Left lung (tissue), 14 donors: ENCODE measurements around the gene EDNRB. TPM values are rescaled to one million over a fixed set of nuclear protein-coding genes. Genes with fewer than 3 reads are reported as not detected.

Source experiments
- ATAC-seq: fragments of 200-7000 bp; cut with Tn5 transposase; one replicate; pipeline ENCODE4 v1.9.1; 2020; ENCODE audit warnings: moderate library complexity
- DNase-seq, 4 donors: peaks; one replicate each; pipeline ENCODE4 v3.0.0-alpha.2; 2013 to 2020
- H3K27ac ChIP-seq, 2 donors: fragments of 200-600 bp; sonication (generic) in 1 of 2; one replicate each; pipeline versions ENCODE4 v1.5.0 to v1.8.0; 2020 to 2021
- H3K27me3 ChIP-seq, 2 donors: fragments of 200-600 bp; sonication (generic) in 1 of 2; one replicate each; pipeline versions ENCODE4 v1.5.0 to v1.8.0; 2020 to 2021
- H3K36me3 ChIP-seq, 2 donors: fragments of 200-600 bp; sonication (generic) in 1 of 2; one replicate each; pipeline versions ENCODE4 v1.5.0 to v1.8.0; 2020 to 2021
- H3K4me1 ChIP-seq, 2 donors: fragments of 200-600 bp; one replicate each; pipeline ENCODE4 v1.8.0; 2021
- H3K4me3 ChIP-seq, 2 donors: fragments of 200-600 bp; sonication (generic) in 1 of 2; one replicate each; pipeline versions ENCODE4 v1.5.0 to v1.8.0; 2020 to 2021; ENCODE audit warnings: mild to moderate bottlenecking in 1 of 2
- H3K9me3 ChIP-seq, 2 donors: fragments of 200-600 bp; sonication (generic) in 1 of 2; one replicate each; pipeline versions ENCODE4 v1.5.0 to v1.8.0; 2020 to 2021
- intact Hi-C, 2 donors: fragments of 100-400 bp; cut with DNase I; formaldehyde crosslinking; loops; one replicate each; pipeline versions ENCODE4 v1.11.2 to v1.14.2; 2022
- long read RNA-seq, 12 donors: library from polyadenylated mRNA in 2 of 12; unstranded in 2 of 12; transcript quantifications; one replicate each; pipeline ENCODE4 v2.0.0 and lab custom pipeline, GENCODE V29; 2019 to 2026
- polyA plus RNA-seq, 6 donors: library from polyadenylated mRNA; unstranded; fragments of 120-200 nt; gene quantifications; one replicate each; pipeline ENCODE4 v1.2.1, GENCODE V29; 2013; ENCODE audit not compliant: insufficient read length in 6 of 6
- total RNA-seq, 2 donors: library from RNA; stranded (reverse); fragmentation: NEBNext Ultra II Directional; extraction: Animal tissue kit (Norgen Biotek cat#: 25700); gene quantifications; one replicate each; pipeline ENCODE4 v1.2.1, GENCODE V29; 2021
- TF ChIP-seq, protein P1 (sequence below), 2 donors: fragments of 200-600 bp; sonication (generic) in 1 of 2; IDR thresholded peaks; one replicate each; pipeline versions ENCODE4 v1.5.0 to v1.8.0; 2021; ENCODE audit warnings: antibody characterized with exemption in 2 of 2
- donor health status: DM: no; HTN: yes; CAD: no.
- donor health status: DM: no; HTN: no; CAD: no.

EDNRB gene
- total RNA-seq (10 to 100 TPM; 58.4 to 72.7 TPM), polyA plus RNA-seq (100 to 1,000 TPM; 102 to 142 (median 117) TPM)
- long read RNA-seq, donor 1, full-length matches to known transcripts = 93 of 104 reads
- long read RNA-seq, donor 1, partial matches to known transcripts = 11 of 104 reads
- long read RNA-seq, donor 1, other reads (novel, unspliced or antisense) = 0 of 104 reads
- long read RNA-seq, donor 2, full-length matches to known transcripts = 73 of 80 reads
- long read RNA-seq, donor 2, partial matches to known transcripts = 7 of 80 reads
- long read RNA-seq, donor 2, other reads (novel, unspliced or antisense) = 0 of 80 reads
- long read RNA-seq, donor 3, full-length matches to known transcripts = 31 of 31 reads
- long read RNA-seq, donor 3, partial matches to known transcripts = 0 of 31 reads
- long read RNA-seq, donor 3, other reads (novel, unspliced or antisense) = 0 of 31 reads
- long read RNA-seq, donor 4, full-length matches to known transcripts = 12 of 13 reads
- long read RNA-seq, donor 4, partial matches to known transcripts = 1 of 13 reads
- long read RNA-seq, donor 4, other reads (novel, unspliced or antisense) = 0 of 13 reads
- long read RNA-seq, donor 5, full-length matches to known transcripts = 75 of 80 reads
- long read RNA-seq, donor 5, partial matches to known transcripts = 5 of 80 reads
- long read RNA-seq, donor 5, other reads (novel, unspliced or antisense) = 0 of 80 reads
- long read RNA-seq, donor 6, full-length matches to known transcripts = 45 of 45 reads
- long read RNA-seq, donor 6, partial matches to known transcripts = 0 of 45 reads
- long read RNA-seq, donor 6, other reads (novel, unspliced or antisense) = 0 of 45 reads
- long read RNA-seq, donor 7, full-length matches to known transcripts = 49 of 49 reads
- long read RNA-seq, donor 7, partial matches to known transcripts = 0 of 49 reads
- long read RNA-seq, donor 7, other reads (novel, unspliced or antisense) = 0 of 49 reads
- long read RNA-seq, donor 8, full-length matches to known transcripts = 49 of 49 reads
- long read RNA-seq, donor 8, partial matches to known transcripts = 0 of 49 reads
- long read RNA-seq, donor 8, other reads (novel, unspliced or antisense) = 0 of 49 reads
- long read RNA-seq, donor 9, full-length matches to known transcripts = 1 of 1 reads
- long read RNA-seq, donor 9, partial matches to known transcripts = 0 of 1 reads
- long read RNA-seq, donor 9, other reads (novel, unspliced or antisense) = 0 of 1 reads
- long read RNA-seq, donor 10, full-length matches to known transcripts = 37 of 42 reads
- long read RNA-seq, donor 10, partial matches to known transcripts = 2 of 42 reads
- long read RNA-seq, donor 10, other reads (novel, unspliced or antisense) = 3 of 42 reads
- long read RNA-seq, donor 11, full-length matches to known transcripts = 177 of 211 reads
- long read RNA-seq, donor 11, partial matches to known transcripts = 34 of 211 reads
- long read RNA-seq, donor 11, other reads (novel, unspliced or antisense) = 0 of 211 reads
- long read RNA-seq, donor 12, full-length matches to known transcripts = 74 of 74 reads
- long read RNA-seq, donor 12, partial matches to known transcripts = 0 of 74 reads
- long read RNA-seq, donor 12, other reads (novel, unspliced or antisense) = 0 of 74 reads

DNA sequence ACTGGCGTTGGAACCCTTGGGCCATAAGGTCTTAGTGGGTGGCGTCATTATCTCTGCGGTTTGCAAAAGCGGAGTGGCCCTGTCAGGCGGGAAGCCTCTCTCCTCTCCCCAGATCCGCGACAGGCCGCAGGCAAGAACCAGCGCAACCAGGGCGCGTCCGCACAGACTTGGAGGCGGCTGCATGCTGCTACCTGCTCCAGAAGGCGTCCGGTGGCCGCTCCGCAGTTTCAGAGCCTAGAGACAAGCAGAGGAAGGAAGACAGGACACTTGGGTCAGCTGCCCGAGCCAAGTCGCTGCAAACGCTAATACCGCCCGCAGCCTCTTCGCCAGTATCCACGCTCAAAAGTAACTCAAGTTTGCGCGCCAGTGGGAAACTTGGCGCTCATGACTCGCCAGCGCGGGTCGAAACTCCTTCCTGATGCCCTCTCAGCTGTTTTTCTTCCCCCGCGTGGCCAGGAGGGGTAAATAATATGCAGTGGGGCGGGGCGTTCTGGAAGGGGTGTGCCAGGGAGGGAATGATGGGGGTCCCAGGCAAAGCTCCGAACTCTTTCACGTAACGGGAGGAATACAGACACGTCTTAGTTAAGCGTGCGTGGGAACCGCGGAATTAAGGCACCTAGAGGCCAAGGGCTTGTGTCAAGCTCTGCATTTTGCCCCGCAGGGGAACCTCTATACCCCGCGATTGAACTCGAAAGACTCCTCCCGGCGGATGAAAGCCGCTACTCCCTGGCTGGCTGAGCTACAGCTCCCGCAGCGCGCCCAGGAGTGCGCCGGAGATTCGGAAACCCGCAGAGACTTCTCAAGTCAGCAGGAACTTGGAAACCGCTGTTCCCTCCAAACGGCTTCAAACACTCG lies at the start of gene EDNRB:
TSS of gene EDNRB (minus strand) at position 441 of the 855 bp plus-strand sequence. CDS start at position 183, 258 bp downstream.
- H3K27ac ChIP-seq = peak within 1 kb of the TSS; percentile 55 to 69
- DNase-seq = peak; percentile 55 to 88 (median 73)
- H3K27me3 ChIP-seq = peaks cover 0 to 30% of the 10 kb centered on the region in 2 donors
- ATAC-seq = peak; percentile 72
- TF ChIP-seq, protein P1, sequence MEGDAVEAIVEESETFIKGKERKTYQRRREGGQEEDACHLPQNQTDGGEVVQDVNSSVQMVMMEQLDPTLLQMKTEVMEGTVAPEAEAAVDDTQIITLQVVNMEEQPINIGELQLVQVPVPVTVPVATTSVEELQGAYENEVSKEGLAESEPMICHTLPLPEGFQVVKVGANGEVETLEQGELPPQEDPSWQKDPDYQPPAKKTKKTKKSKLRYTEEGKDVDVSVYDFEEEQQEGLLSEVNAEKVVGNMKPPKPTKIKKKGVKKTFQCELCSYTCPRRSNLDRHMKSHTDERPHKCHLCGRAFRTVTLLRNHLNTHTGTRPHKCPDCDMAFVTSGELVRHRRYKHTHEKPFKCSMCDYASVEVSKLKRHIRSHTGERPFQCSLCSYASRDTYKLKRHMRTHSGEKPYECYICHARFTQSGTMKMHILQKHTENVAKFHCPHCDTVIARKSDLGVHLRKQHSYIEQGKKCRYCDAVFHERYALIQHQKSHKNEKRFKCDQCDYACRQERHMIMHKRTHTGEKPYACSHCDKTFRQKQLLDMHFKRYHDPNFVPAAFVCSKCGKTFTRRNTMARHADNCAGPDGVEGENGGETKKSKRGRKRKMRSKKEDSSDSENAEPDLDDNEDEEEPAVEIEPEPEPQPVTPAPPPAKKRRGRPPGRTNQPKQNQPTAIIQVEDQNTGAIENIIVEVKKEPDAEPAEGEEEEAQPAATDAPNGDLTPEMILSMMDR (IDR thresholded peaks at IDR 0.05) = peak in 1 of 2 donors; percentile 53
- H3K4me3 ChIP-seq = peak within 1 kb of the TSS; percentile 58 to 60
- no peaks in the 10 kb centered on the region for H3K9me3 ChIP-seq
- no peaks in the 10 kb centered on the region for H3K36me3 ChIP-seq
- intact Hi-C loops = no loop called here
- H3K4me1 ChIP-seq = peaks cover 0 to 7% of the 10 kb centered on the region in 2 donors

DNA sequence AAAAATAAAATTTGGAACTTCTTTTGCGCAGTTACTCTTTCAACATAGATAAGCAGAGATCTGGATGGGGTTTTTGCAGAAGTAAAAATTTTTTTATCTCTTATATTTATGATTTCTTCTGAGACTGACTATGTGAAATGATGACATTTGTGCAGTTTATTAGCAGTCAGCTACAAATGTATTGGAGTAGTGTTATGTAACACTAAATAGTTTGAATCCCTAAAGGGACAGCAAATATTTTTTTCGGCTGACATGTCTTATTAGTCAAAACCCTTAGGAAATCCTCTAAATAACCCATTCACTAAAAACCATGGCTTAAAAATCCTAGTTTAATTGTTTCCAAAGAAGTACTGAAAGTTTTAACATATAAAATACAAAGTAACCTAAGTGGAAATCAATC lies 48.0 kb upstream of the EDNRB start:
- Histone ChIP-seq H3K27me3 (no peaks in the 10 kb centered on the region), H3K4me1 (no peaks in the 10 kb centered on the region), H3K36me3 (no peaks in the 10 kb centered on the region), H3K4me3 (no peak overlapping the region), H3K9me3 (no peaks in the 10 kb centered on the region), H3K27ac (no peak overlapping the region)
- DNase-seq = no peak
- TF ChIP-seq, protein P1 (IDR thresholded peaks at IDR 0.05) = no peak
- intact Hi-C loops = no loop called here
- no peak for ATAC-seq

DNA sequence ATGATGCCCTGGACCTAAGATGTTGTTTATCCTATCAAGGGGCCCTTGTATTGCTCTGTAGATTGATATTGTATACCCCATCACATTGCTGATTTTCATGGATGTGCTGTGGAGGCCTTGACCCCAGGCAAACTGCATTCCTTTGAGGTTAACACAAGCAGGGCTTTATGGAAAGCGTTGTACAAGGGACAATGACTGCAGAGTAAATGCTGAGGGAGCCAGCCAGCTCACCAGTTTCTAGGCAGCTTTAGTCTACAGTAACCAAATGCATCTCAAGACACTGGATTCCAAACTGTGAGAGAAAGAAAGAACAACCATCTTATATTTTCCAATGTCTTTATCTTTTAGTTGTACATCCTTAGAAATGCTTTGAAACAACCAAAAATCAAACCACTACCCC lies 34.1 kb upstream of the EDNRB start:
- H3K27ac ChIP-seq = no peak overlapping the region
- H3K36me3 ChIP-seq = no peaks in the 10 kb centered on the region
- no peak for DNase-seq
- ATAC-seq = no peak
- H3K4me1 ChIP-seq = no peaks in the 10 kb centered on the region
- TF ChIP-seq, protein P1 (IDR thresholded peaks at IDR 0.05) = no peak
- no peaks in the 10 kb centered on the region for H3K27me3 ChIP-seq
- H3K9me3 ChIP-seq = no peaks in the 10 kb centered on the region
- intact Hi-C loops = no loop called here
- no peak overlapping the region for H3K4me3 ChIP-seq

DNA sequence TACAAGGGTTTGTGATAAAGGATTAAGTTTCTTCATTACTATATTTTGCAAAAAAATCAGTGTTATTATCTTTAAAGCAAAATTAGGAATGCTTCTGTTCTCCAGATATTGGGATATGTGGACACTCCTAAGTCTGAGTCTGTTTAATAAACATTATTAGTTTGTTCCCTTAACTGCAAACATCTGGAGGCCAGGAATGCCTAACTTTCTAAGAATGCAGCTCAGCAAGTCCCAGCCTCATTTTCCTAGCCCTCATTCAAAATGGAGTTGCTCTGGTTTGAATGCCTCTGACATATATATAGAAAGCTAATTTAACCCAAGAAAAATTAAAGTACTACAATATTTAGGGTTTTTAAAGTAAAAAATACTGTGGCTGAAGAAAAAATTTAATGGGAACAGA lies 33.6 kb upstream of the EDNRB start:
- no peaks in the 10 kb centered on the region for H3K9me3 ChIP-seq
- ATAC-seq (no peak), DNase-seq (no peak)
- H3K36me3 ChIP-seq = no peaks in the 10 kb centered on the region
- TF ChIP-seq, protein P1 (IDR thresholded peaks at IDR 0.05) = no peak
- H3K4me3 ChIP-seq = no peak overlapping the region
- H3K4me1 ChIP-seq = no peaks in the 10 kb centered on the region
- H3K27ac ChIP-seq = no peak overlapping the region
- no peaks in the 10 kb centered on the region for H3K27me3 ChIP-seq
- intact Hi-C loops = no loop called here
